Measurements from ENCODE around the gene C10orf67.
"Not testable (repeated sequence)": the region's sequence is repeated elsewhere in the genome, so short reads cannot be mapped to it uniquely, and the experiment has no call there.

The C10orf67 gene

DNA sequence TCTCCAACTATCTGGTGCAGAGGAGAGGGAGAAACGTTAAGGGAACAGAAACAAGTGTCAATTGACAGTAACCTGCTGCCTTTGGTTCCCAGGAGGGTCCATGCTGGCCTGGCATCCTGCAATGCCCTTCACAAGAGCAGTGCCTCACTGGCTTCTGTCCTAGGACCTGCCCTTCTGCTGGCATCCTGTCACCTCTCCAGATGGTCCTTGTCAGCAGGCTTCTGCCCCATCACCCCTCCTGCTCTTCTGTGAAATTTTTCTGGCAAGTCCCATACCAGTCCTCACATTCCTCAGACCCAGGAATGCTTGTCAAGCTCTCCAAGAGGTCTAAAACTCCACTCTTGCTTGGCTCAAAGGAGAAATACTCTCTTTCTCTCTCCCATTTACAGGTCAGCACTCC lies 34.2 kb downstream of the C10orf67 start:
- no peak for TF ChIP-seq CTCF (IDR thresholded peaks at IDR 0.05; ENCODE audit: poor library complexity, severe bottlenecking)
- no peak for DNase-seq (ENCODE audit: low spot score)
- H3K27ac ChIP-seq (ENCODE audit: poor library complexity, severe bottlenecking), result no peak overlapping the region
- H3K27me3 ChIP-seq (ENCODE audit: insufficient read depth, poor library complexity, severe bottlenecking), result no peaks in the 10 kb centered on the region
- H3K4me3 ChIP-seq (ENCODE audit: severe bottlenecking), result no peak overlapping the region
- H3K36me3 ChIP-seq (ENCODE audit: low read depth), result no peaks in the 10 kb centered on the region
- no peak for ATAC-seq (ENCODE audit: low read depth)
- no peaks in the 10 kb centered on the region for H3K9me3 ChIP-seq (ENCODE audit: severe bottlenecking)
- H3K4me1 ChIP-seq (ENCODE audit: insufficient read depth, poor library complexity, severe bottlenecking), result peaks cover 8% of the 10 kb centered on the region

DNA sequence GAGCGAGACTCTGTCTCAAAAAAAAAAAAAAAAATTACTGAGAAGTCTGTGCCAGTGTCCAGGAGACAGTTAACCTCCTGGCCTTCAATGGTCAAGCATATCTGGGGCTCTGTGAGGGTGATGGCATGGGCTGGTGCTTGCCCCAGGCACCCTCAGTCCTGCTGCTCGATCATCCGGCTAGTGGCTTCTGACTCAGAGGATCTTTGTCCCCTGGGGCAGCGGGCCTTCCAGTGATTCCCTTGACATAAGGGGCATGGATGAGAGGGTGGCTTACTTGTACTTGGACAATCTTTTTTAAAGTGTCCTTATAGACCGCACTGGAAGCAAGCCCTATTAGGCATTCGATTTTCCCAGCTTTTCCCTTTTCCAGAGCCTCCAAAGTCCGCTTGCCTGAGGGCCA lies 44.6 kb downstream of the C10orf67 start:
- H3K27ac ChIP-seq (ENCODE audit: poor library complexity, severe bottlenecking); H3K4me1 ChIP-seq (ENCODE audit: insufficient read depth, poor library complexity, severe bottlenecking); ATAC-seq (ENCODE audit: low read depth); H3K36me3 ChIP-seq (ENCODE audit: low read depth); H3K4me3 ChIP-seq (ENCODE audit: severe bottlenecking); H3K9me3 ChIP-seq (ENCODE audit: severe bottlenecking); DNase-seq (ENCODE audit: low spot score); H3K27me3 ChIP-seq (ENCODE audit: insufficient read depth, poor library complexity, severe bottlenecking): not testable (repeated sequence)

- ATAC-seq (ENCODE audit: low read depth) (no peak), DNase-seq (ENCODE audit: low spot score) (no peak)
- Histone ChIP-seq H3K4me1 (ENCODE audit: insufficient read depth, poor library complexity, severe bottlenecking) (peaks cover 4% of the 10 kb centered on the region), H3K27me3 (ENCODE audit: insufficient read depth, poor library complexity, severe bottlenecking) (peaks cover 39% of the 10 kb centered on the region), H3K9me3 (ENCODE audit: severe bottlenecking) (no peaks in the 10 kb centered on the region), H3K36me3 (ENCODE audit: low read depth) (no peaks in the 10 kb centered on the region), H3K27ac (ENCODE audit: poor library complexity, severe bottlenecking) (no peak overlapping the region), H3K4me3 (ENCODE audit: severe bottlenecking) (no peak overlapping the region)
- peak; percentile 79 for TF ChIP-seq CTCF (IDR thresholded peaks at IDR 0.05; ENCODE audit: poor library complexity, severe bottlenecking)
Observed at GRCh38 chr10:23294638-23295247, 49.9 kb downstream of the C10orf67 start.

DNA sequence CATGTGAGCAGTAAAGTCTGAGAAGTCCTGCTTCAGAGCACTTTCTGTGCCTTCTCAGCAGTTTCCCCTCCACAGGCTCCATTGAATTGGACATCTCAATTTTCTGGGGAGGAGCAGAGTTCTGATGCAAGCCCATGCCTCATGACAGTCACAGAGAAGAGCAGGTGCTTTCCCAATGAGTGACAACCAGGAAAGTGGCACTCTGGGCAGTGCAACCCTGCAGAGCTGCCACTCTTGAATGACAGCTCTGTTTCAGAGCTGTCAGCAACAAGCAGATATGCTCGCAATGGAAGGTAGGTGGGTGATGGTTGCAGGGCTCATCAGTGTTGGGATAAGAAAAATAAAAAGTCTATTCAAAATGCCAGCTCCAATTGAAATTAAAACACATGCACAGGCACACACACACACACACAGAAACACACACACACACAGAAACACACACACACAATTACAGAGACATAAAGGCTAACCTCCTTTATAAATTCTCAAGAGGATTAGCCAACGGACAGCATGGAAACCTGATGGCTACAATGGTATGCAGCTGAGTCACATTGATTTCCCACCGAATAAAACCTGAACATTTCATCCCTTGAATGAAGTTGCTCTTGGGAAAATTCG lies 50.5 kb downstream of the C10orf67 start:
- H3K36me3 ChIP-seq (ENCODE audit: low read depth), result no peaks in the 10 kb centered on the region
- DNase-seq (ENCODE audit: low spot score), result no peak
- H3K27me3 ChIP-seq (ENCODE audit: insufficient read depth, poor library complexity, severe bottlenecking), result peaks cover 39% of the 10 kb centered on the region
- no peak overlapping the region for H3K4me3 ChIP-seq (ENCODE audit: severe bottlenecking)
- no peak for TF ChIP-seq CTCF (IDR thresholded peaks at IDR 0.05; ENCODE audit: poor library complexity, severe bottlenecking)
- H3K4me1 ChIP-seq (ENCODE audit: insufficient read depth, poor library complexity, severe bottlenecking), result peaks cover 4% of the 10 kb centered on the region
- no peak for ATAC-seq (ENCODE audit: low read depth)
- no peaks in the 10 kb centered on the region for H3K9me3 ChIP-seq (ENCODE audit: severe bottlenecking)
- H3K27ac ChIP-seq (ENCODE audit: poor library complexity, severe bottlenecking), result no peak overlapping the region

GRCh38 chr10:23293145-23293724 lies 51.4 kb downstream of the C10orf67 start:
- peaks cover 39% of the 10 kb centered on the region for H3K27me3 ChIP-seq (ENCODE audit: insufficient read depth, poor library complexity, severe bottlenecking)
- no peaks in the 10 kb centered on the region for H3K9me3 ChIP-seq (ENCODE audit: severe bottlenecking)
- ATAC-seq (ENCODE audit: low read depth) (peak; percentile 67), DNase-seq (ENCODE audit: low spot score) (no peak)
- peak; percentile 74 for TF ChIP-seq CTCF (IDR thresholded peaks at IDR 0.05; ENCODE audit: poor library complexity, severe bottlenecking)
- no peaks in the 10 kb centered on the region for H3K36me3 ChIP-seq (ENCODE audit: low read depth)
- no peak overlapping the region for H3K27ac ChIP-seq (ENCODE audit: poor library complexity, severe bottlenecking)
- no peak overlapping the region for H3K4me3 ChIP-seq (ENCODE audit: severe bottlenecking)
- H3K4me1 ChIP-seq (ENCODE audit: insufficient read depth, poor library complexity, severe bottlenecking), result peaks cover 4% of the 10 kb centered on the region

All from RWPE2 (cell line).